HG02759 (cell line): ENCODE measurements around the gene APP.
"Not testable (repeated sequence)": the region's sequence is repeated elsewhere in the genome, so short reads cannot be mapped to it uniquely, and the experiment has no call there.

Experiments
- ATAC-seq: cut with Tn5 transposase; IDR thresholded peaks from one replicate; pipeline ENCODE4 v1.9.1; 2021; ENCODE audit warnings: mild to moderate bottlenecking, moderate library complexity; ENCODE audit not compliant: unreplicated experiment

Gene APP

GRCh38 chr21:26032263-26032662 lies 138.3 kb downstream of the APP start:
- no peak for ATAC-seq

- no peak for ATAC-seq
These were observed 142.4 kb downstream of the APP start for GRCh38 chr21:26028183-26028582.

GRCh38 chr21:26027696-26028095 lies 142.9 kb downstream of the APP start:
- no peak for ATAC-seq

- ATAC-seq: no peak
These were observed 144.7 kb downstream of the APP start for GRCh38 chr21:26025536-26026512.

GRCh38 chr21:26023406-26023805 lies 147.2 kb downstream of the APP start:
- ATAC-seq: not testable (repeated sequence)

GRCh38 chr21:26022598-26023337 lies 147.8 kb downstream of the APP start:
- not testable (repeated sequence) for ATAC-seq

GRCh38 chr21:26020510-26020909 lies 150.1 kb downstream of the APP start:
- ATAC-seq: no peak

GRCh38 chr21:26020081-26020480 lies 150.5 kb downstream of the APP start:
- no peak for ATAC-seq

- ATAC-seq: no peak
These were observed 151.3 kb downstream of the APP start for GRCh38 chr21:26019236-26019635.

GRCh38 chr21:26013970-26014369 lies 156.6 kb downstream of the APP start:
- ATAC-seq: no peak

- ATAC-seq: not testable (repeated sequence)
These were observed 158.1 kb downstream of the APP start for GRCh38 chr21:26012482-26012881.

GRCh38 chr21:26011292-26011940 lies 159.2 kb downstream of the APP start:
- ATAC-seq: no peak

- ATAC-seq: no peak
These were observed 162.5 kb downstream of the APP start for GRCh38 chr21:26007951-26008498.

GRCh38 chr21:26005464-26005863 lies 165.1 kb downstream of the APP start:
- ATAC-seq: no peak

GRCh38 chr21:26003404-26003803 lies 167.2 kb downstream of the APP start:
- no peak for ATAC-seq

GRCh38 chr21:26001356-26001755 lies 169.2 kb downstream of the APP start:
- ATAC-seq: no peak

GRCh38 chr21:25999921-26000582 lies 170.5 kb downstream of the APP start:
- no peak for ATAC-seq

- ATAC-seq: no peak
These were observed 172.6 kb downstream of the APP start for GRCh38 chr21:25997788-25998611.

- no peak for ATAC-seq
These were observed 175.3 kb downstream of the APP start for GRCh38 chr21:25995278-25995677.

GRCh38 chr21:25994758-25995163 lies 175.8 kb downstream of the APP start:
- ATAC-seq: no peak
